22Rv1 (cell line): ENCODE results near the gene NAA25.

Experiments
- H3K27ac ChIP-seq: fragments of 450-650 bp; 2 replicates; pipeline ENCODE4 v1.5.1; 2017
- ZFX ChIP-seq: fragments of 450-650 bp; IDR thresholded peaks from 2 replicates; pipeline ENCODE4 v1.6.1; 2017; ENCODE audit warnings: antibody characterized with exemption, borderline replicate concordance
- TF ChIP-seq, protein P1 (sequence below): fragments of 450-650 bp; IDR thresholded peaks from 2 replicates; pipeline ENCODE4 v1.5.1; 2017; ENCODE audit warnings: mild to moderate bottlenecking

The NAA25 gene

DNA sequence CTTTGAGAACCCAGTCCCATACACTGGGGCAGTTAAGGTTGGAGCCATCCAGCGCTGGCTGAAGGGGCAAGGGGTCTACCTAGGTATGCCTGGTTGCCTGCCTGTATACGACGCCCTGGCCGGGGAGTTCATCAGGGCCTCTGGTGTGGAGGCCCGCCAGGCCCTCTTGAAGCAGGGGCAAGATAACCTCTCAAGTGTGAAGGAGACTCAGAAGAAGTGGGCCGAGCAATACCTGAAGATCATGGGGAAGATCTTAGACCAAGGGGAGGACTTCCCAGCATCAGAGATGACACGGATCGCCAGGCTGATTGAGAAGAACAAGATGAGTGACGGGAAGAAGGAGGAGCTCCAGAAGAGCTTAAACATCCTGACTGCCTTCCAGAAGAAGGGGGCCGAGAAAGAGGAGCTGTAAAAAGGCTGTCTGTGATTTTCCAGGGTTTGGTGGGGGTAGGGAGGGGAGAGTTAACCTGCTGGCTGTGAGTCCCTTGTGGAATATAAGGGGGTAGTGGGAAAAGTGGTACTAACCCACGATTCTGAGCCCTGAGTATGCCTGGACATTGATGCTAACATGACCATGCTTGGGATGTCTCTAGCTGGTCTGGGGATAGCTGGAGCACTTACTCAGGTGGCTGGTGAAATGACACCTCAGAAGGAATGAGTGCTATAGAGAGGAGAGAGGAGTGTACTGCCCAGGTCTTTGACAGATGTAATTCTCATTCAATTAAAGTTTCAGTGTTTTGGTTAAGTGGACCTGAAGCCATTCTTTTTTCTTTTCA lies 86.2 kb downstream of the NAA25 start:
- TF ChIP-seq, protein P1, sequence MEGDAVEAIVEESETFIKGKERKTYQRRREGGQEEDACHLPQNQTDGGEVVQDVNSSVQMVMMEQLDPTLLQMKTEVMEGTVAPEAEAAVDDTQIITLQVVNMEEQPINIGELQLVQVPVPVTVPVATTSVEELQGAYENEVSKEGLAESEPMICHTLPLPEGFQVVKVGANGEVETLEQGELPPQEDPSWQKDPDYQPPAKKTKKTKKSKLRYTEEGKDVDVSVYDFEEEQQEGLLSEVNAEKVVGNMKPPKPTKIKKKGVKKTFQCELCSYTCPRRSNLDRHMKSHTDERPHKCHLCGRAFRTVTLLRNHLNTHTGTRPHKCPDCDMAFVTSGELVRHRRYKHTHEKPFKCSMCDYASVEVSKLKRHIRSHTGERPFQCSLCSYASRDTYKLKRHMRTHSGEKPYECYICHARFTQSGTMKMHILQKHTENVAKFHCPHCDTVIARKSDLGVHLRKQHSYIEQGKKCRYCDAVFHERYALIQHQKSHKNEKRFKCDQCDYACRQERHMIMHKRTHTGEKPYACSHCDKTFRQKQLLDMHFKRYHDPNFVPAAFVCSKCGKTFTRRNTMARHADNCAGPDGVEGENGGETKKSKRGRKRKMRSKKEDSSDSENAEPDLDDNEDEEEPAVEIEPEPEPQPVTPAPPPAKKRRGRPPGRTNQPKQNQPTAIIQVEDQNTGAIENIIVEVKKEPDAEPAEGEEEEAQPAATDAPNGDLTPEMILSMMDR: no peak
- no peak for TF ChIP-seq ZFX
- H3K27ac ChIP-seq: peak overlapping the region; percentile 41; the same call in 1 of the 2 replicates

DNA sequence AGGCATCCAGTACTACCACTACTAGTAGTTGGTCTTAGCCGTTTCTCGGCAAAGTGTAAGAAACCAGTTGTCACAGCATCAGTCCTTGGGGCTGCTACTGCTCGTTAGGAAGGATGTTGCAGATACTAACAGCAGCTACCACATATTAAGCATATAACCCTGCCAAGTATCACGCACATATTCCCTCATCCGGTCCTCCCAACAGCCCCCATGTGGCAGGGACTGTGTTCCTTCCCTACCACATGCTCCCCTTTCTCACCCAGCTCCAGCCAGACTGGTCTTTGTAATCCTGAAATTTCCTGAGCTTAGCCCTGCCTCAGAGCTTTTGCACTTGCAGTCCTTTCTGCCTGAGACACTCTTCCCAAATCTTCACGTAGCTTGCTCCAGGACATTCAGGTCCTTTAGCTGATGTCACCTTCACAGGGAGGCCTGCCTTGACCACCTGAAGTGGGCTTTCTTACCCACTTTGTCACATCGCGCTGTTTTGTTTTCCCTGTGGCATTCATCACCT lies 87.6 kb downstream of the NAA25 start:
- no peak for TF ChIP-seq ZFX
- TF ChIP-seq, protein P1: no peak
- peak overlapping the region; percentile 2; the same call in 1 of the 2 replicates for H3K27ac ChIP-seq

DNA sequence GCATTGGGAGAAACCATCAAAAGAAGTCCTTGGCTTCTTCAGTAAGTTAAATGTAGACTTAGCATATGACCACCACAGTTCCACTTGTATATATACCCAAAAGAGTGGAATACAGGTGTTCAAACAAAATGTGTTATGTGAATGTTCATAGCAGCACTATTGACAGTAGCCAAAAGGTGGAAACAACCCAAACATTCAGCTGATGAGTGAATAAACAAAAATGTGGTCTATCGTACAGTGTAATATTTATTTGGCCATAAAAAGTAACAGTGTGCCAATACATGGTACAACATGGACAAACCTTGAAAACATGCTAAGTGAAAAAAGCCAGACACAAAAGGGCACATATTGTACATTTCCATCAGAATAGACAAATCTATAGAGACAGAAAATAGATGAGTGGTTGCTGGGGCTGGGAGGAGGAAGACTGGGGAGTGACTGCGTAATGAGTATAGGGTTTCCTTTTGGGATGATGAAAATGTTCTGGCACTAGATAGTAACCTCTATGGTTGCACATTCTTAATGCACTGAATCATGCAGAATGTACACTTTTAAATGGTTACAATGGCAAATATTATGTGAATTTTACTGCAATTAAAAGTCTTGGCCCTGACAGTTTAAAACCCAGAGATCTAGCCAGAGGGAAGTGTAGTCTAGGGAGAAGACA lies 89.9 kb downstream of the NAA25 start:
- peak overlapping the region; percentile 3; the same call in 1 of the 2 replicates for H3K27ac ChIP-seq
- TF ChIP-seq ZFX: no peak
- TF ChIP-seq, protein P1: no peak

DNA sequence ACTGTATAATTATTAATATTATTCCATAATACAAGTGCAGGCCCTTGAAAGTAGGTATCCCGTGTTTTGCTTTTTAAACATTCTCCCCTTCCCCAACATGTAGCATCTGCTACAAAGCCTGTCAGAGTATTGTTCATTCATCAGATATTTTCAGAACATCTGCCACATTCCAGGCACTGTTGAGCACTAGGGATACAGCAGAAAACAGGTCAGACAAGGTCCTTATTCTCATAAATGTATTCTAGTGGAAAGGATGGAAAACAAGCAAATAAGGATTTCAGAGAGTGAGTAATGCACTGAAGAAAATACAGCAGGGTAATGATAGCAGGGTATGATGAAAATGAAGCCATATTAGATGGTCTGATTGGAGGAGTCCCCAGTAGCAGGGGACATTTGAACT lies 91.5 kb downstream of the NAA25 start:
- no peak for TF ChIP-seq ZFX
- TF ChIP-seq, protein P1: no peak
- peak overlapping the region; percentile 17; the same call in 1 of the 2 replicates for H3K27ac ChIP-seq

DNA sequence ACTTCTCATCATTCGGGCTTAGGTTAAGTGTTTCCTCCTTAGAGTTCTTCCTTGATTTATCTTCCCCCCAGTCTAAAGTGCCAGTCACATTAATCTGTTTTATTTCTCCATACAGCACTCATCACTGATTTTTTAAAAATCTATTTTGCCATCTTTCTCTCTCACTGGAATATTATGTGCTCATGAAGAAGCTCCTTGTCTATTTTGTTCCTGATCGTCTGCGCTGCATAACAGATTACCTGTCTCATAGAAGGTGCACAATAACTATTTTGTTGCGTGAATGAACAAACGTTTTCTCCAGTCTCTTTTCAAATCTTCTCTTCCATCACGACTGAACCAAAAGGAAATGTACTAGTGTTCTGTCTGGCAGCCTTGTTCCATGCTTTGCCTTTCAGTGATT lies 92.6 kb downstream of the NAA25 start:
- TF ChIP-seq, protein P1: no peak
- TF ChIP-seq ZFX: no peak
- H3K27ac ChIP-seq: no peak overlapping the region

DNA sequence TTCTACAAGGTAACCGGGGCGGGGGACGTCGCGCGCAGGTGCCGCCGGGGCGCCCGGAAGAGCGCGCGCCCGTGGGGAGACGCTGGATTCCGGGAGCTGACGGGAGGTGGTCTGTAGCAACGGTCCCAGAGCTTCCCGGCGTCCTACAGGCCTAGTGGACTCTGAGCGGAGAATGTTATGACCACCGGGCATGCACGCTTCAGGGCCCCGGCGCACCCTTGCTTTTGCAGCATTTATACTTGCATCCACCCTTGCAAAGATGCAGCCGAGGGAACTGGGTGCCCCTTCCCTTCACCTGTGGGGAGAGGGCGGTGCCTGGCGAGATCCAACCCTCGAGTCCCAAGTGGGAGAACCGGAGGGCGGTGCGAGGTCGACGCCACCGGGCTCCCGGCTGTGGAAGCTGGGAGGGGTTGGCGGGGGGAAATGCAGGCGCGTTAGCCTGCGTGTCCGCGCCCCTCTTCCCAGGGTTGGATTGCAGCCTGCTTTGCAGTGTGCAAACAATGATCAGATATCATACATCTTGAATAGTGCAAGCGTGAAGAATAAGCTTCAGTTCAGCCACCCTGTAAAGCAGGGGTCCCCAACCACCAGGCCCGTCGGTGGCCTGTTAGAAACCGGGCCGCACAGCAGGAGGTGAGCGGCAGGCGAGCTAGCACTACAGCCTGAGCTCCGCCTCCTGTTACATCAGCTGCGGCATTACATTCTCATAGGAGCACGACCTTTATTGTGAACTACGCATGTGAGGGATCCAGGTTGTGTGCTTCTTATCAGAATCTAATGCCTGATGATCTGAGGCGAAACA lies 94.8 kb downstream of the NAA25 start:
- no peak for TF ChIP-seq ZFX
- TF ChIP-seq, protein P1: peak; percentile 33
- peak overlapping the region; percentile 99 for H3K27ac ChIP-seq
